NCI-H2196 (cell line): ENCODE results near the gene FAXDC2.
"Not testable (repeated sequence)": the region's sequence is repeated elsewhere in the genome, so short reads cannot be mapped to it uniquely, and the experiment has no call there.

Source experiments
- DNase-seq: peaks from one replicate; lab custom pipeline; 2025; ENCODE audit not compliant: unreplicated experiment; lab: John Stamatoyannopoulos, UW

The FAXDC2 gene

DNA sequence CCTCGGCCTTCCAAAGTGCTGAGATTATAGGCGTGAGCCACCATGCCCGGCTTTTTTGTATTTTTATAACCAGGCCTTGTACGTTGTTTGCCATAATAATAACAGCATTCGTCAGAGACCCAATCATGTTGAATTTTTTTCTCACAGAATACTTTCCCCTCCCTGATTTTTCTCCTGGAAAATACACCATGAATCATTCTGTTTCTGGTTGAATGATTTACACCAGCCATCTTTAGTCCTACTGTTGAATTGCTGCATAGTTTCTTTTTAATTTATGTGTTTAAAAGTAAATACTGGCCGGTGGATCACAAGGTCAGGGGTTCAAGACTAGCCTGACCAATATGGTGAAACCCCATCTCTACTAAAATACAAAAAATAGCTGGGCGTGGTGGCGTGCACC is 11.5 kb upstream of the FAXDC2 start:
- no peak for DNase-seq

DNA sequence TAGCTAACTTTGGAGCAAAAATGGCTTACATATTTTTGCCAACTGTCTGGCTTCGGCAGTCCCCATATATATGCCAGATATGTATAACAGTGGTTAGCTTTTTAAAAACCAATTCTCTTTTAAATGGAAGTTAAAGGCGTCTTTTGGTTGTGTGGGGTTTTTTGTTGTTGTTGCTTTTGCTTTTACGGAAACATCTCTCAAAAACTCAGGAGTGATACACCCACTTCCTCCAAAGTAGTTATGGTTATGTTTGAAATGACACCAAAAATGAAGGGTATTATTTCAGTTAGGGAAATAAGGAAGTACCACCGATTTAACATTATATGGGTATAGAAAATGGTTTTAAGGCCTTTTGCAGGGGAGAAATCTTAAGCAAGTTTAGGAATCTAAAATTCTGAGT is 10.4 kb upstream of the FAXDC2 start:
- no peak for DNase-seq

DNA sequence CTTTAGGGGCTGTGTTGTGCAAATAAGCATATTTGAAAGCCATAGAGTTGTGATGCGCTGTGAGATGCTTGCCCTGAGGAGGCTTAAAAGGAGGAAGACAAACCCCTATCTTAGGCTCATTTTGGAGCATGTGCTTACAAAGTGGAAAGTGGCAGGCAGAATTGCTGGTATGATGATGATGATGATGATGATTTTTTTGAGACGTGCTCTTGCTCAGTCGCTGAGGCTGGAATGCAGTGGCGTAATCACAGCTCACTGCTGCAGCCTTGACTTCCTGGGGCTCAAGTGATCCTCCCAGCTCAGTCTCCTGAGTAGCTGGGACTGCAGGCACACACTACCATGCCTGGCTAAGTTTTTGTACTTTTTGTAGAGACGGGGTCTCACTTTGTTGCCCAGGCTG is 9.7 kb upstream of the FAXDC2 start:
- no peak for DNase-seq

DNA sequence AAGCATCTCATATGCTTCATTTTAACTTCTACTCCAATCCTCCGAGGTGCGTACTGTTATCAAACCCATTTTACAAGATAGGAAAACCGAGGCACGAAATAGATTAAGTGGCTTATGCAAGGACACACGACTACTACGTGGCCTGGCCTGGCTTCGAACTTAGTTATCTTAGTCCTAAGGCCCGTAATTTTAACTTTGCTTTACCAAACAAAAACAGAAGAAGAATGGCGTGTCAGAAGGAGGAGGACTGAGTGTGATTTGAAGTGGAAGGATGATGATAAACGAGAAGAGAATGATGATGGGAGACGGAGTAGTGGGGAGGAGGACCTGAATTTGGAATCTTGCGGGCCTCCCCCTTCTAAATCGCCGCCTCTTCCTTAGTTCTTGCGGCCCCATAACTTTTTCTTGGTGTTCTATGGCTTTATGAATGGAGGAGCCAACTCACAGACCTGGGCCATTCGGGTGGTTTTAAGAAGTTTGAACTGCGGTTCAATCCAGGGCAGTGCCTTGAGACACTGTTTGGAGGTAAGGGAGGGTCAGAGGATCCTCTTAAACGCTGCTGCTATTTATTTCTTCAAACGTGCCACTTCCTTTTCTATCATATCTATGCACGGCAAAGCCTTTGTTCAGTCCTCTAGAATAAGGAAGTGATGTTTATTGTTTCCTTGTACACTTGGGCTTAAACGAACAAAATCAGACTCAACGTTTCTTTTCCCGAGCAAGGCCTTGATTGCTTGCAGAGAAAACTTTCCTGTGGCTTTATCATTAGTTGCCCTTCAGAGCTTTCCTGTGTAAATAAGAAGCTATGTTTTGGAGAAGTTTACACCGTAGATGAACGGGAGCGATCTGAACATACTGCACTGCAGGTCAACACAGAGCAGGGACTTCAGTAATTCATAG is 8.8 kb upstream of the FAXDC2 start:
- DNase-seq: no peak

DNA sequence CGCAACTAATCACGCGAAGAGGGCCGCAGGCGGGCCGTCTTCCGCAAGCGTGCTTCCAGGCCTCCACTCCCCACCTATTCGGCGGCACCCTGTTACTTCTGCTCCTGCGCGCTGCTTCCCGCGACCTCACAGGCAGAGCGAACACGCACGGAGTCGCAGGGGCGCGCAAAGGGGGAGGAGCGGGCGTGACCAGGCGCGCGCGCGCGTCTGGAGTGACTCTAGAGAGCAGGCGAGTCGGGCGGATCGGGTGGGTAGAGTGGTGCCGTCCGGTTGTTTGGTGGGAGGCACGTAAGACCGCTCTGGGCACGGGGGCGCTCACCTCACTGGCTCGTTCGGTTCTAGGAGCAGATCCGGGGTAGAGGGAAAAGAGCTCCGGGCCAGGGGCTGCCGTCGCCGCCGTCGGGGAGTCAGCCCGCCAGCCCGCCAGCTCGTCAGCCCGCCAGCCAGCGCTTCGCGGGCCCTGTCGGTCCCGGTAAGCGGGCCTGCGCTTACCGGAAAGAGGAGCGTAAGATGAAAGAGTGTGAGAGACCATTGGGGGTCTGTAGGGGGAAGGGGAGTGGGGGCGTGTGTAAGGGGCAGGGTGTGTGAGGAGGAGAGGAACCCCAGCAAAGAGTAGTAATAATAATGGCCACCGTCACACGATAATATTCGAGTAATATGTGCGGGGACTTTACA is 8.0 kb upstream of the FAXDC2 start, which contains the start of gene CNOT8:
Gene CNOT8 (plus strand): TSS at position 331 of the 675 bp plus-strand sequence. CDS start 4,652 bp downstream, outside the sequence.
- peak; percentile 96 for DNase-seq

DNA sequence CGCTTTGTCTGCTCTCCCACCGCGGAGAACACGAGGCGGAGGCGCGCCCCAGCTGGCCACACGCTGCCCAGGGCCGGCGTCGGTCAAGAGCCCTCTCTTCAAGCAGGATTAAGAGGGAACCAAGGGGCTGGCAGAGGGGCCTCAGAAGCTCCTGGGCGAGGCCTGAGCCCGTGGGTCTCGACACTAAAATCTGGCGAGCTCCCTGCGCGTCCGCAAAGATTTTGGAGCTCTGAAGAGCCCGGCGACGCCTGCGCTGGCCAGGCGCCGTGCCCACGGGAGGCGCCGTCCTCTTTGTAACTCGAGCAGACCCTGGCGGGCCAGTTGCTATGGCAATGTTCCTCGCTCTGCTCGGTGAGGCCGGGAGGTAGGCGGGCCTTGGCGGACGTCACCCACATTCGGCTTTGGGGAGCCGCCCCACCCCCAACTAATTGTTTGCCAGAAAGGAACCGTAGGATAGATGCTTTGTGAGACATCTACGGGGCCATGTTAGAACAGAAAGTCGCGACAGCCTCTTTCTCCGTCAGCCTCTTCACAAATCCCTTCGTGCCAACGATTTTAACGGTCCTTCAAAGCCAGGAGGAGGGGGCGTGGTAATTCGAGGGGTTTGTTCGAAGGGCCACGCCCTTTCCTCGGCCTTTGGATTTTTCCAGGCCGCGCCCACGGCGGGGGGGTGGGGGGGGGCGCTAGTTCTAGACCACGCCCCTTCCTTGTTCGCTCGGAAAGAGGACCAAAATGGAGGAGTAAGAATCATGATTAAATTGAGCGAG is 7.3 kb upstream of the FAXDC2 start:
- peak; percentile 96 for DNase-seq

DNA sequence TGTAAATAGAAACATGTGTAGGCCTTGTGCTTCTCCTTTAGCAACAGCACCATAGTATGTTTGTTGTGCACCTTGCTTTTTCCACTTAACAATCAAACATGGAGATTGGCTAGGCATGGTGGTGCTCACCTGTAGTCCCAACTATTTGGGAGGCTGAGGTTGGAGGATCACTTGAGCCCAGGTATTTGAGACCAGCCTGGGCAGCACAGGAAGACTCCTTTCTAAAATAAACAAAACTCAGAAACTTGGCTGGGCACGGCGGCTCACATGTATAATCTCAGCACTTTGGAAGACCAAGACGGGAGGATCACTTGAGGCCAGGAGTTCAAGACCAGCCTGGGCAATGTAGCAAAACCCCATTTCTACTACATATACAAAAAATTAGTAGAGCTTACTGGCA is 948 bp upstream of the FAXDC2 start:
- DNase-seq: no peak

DNA sequence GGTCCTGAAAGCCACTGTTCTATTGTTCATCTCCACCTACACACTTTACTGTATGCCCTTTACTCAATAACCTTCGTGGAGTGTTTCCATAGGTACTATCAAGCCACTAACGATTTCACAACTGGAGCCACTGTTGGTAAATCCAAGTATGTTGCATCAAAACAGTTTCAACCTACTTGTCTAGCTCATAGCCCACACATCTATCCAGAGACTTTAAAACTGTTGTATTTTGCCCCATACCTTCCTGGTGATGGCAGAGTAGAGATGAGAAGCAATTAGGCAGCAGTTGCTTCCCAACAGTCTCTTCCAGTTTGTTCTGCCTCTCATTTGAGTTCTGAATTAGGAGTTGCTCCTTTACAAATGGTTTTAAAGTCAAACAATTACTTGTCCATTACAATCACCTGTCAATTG is 607 bp downstream of the FAXDC2 start:
- no peak for DNase-seq

DNA sequence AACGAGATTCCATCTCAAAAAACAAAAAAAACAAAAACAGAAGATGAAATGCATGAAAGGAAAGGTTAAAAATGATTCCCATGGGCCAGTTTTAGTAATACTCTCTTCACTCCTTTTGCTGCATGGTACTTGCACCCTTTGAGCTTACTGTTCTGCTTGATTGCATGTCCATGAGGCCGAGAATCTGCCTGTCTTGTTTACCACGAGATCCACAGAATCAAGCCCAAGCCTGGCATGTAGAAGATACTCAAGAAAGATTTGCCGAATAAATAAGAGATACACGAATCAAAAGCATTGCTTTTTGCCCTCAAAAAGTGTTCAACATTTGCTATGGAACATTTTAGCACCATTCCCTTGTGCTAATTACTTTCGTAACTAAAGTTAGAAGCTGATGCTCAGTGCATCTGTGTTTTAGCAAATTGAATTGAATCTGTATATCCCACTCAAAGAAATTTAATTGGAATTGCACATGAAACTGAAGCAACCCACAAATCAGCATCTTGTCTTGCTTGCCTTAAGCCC is 1.1 kb downstream of the FAXDC2 start:
- no peak for DNase-seq

DNA sequence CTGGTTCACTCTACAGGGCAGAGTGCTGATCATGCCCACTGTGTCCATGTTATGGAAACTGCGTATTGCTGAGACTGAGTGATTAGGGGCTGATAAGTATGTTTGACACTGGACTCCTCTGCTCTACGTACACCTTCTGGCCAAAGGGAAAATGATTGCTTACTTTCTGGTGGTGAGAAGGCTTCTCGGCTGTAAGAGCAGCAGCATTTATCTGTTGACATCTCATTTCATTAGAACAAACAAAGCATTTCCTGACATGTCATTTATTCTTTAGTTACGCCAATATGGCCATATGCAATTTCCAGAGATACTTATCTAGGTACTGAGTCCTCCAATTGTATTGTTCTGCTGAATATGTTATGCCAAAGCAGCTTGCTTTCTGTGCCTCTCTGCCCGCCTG is 5.6 kb downstream of the FAXDC2 start:
- peak; percentile 16 for DNase-seq

DNA sequence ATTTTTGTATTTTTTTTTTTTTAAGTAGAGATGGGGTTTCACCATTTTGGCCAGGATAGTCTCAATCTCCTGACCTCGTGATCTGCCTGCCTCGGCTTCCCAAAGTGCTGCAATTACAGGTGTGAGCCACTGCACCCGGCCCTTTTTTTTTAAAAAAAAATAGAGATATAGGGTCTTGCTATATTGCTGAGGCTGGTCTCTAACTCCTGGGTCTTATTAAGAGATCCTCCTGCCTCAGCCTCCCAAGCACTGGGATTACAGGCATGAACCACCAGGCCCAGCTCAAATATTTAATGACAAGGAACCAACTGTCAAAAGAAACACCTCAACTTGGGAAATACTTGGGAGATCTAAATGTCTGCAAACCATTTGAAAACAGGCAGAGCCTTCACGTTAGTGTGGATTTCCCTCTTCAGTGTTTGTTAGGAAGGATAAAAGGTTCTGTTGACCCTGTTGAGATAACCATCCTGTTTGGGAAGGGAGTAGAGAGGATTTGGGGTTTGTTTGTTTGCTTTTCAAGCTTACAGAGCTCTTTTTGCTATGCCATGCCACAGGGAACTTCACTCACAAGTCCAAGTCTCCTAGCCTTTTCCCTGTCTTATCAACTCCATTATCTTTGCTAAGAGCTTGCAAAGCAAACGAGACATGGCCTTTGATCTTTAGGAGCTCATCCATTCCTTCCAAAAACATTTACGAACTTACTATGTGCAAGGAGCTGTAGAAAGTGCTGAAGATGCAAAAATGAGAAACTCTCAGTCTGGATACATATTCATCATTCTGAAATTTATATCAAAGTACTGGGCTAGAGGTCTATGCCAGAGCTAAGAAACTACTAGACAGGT is 7.5 kb downstream of the FAXDC2 start:
- no peak for DNase-seq

DNA sequence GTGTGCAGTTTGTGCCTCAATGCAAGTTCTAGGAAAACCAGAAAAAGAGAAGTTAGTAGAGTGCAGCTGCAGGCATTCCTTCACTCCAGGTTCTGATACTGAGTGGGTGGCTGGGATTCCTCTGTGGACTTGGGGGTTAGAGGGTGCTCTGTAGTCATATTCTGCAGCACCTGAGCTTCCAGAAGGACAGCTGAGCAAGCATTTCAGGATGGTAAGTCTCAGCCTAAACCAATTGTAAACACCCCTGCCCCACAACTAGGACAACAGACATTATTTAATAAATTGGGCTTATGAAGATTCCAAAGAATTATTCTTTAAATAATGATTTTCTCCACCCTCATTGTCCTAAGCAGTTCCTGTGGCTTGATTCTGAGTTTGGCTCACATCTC is 9.1 kb downstream of the FAXDC2 start:
- no peak for DNase-seq

DNA sequence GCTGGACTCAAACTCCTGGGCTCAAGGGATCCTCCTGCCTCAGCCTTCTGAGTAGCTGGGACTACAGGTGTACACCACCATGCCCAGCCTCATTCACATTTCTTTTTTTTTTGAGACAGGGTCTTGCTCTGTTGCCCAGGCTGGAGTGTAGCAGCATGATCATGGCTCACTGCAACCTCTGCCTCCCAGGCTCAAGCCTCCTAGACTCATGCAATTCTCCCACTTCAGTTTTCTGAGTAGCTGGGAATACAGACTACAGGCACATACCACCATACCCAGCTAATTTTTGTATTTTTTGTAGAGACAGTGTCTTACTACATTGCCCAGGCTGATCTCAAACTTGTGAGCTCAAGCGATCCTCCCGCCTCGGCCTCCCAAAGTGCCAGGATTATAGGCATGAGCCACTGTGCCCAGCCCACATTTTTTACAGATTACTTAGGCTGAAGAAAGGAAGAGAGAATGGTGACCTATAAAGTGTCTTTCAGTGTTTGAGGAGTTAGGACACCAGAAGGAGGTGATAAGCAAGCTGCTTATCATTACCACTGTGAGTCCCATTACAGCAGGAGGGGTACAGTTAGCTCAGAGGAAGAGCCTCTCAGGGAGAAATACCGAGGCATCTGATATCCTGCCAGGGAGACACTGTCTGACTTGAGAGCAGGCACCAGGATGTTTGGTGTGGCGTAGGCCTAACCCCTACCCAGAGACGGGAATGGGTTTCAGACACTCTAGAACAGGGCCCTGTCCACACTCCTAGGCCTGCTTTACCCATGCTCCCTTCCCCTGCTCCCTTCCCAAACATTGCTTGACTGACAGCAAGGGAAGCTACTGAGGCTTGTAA is 9.7 kb downstream of the FAXDC2 start:
- DNase-seq: no peak

DNA sequence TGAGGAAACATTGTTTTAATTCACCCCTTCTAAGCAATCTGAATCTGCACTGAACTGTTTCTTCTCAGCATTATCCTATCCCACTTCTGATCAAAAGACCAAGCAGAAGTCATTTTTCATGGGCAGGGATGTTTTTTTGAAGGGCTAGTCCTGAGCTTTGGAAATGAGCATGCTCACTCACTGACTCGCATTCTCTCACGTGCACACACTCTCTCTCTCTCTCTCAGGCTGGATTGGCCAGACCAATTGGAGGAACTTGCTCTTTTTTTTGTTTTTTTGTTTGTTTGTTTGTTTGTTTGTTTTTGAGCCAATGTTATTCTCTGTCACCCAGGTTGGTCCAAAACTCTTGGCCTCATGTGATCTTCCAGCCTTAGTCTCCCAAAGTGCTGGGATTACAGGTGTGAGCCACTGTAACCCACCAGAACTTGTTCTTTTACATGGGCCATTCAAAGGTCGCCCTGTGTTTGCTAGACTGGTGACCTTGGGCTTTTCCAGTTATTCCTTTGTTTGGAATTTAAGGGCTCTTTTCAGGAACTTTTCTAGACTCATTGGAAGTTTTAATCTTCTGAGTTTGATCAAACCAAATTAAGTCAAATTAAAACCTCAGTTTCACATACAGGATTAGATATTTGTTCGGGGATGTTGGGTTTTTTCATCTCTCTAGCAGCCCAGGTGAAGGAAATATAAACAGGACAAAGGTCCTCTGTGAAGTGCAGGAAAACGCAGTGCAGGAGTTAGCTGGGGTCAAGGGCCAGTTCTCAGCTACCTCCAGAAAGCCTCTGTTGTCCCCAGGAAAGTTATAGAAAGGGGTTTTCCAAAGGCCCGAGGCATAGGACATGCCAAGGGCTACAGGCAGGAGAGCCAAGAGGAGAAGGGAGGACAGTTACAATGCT is 13.1 kb downstream of the FAXDC2 start:
- DNase-seq: no peak

DNA sequence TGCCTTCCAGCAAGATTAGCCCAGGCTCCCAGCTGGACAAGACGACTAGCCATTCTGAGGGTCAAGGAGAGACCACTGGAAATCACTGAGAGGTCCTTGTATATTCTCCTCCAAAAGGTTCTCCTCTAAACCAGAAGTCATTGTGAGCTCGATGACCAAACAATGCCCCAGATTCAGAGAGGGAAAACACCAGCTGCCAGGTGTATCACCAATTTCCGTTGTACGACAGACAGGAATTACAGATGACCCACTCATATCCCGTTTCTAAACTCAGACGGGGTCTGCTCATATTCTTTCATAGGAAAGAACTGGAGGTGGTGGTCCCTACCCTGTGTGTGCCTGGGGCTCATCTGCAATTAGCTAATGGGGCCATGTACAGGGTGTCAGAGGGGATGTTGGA is 14.2 kb downstream of the FAXDC2 start:
- DNase-seq: no peak

DNA sequence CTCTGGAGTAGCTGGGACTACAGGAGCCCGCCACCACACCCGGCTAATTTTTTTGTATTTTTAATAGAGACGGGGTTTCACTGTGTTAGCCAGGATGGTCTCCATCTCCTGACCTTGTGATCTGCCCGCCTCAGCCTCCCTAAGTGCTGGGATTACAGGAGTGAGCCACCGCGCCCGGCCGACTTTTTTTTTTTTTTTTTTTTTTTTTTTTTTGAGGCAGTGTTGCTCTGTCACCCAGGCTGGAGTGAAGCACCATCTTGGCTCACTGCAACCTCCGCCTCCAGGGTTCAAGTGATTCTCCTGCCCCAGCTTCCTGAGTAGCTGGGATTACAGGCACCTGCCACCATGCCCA is 14.7 kb downstream of the FAXDC2 start:
- not testable (repeated sequence) for DNase-seq

DNA sequence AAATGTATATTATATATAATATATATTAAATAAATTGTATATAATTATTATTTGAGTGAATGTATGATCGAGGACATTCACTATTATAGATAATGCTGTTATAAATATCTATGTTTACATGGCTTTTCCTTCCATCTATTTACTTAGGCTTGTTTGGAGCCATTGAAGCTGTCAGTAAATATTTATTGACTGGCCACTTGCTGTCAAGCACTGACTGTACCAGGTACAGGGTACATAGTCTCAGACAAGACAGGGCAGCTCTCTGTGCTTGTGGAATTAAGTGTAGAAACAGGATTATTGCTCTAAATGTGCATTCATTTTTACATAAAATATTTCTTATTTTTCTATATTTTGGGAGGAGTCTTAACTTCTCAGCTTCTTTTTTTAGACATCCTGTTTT is 16.4 kb downstream of the FAXDC2 start:
- no peak for DNase-seq

DNA sequence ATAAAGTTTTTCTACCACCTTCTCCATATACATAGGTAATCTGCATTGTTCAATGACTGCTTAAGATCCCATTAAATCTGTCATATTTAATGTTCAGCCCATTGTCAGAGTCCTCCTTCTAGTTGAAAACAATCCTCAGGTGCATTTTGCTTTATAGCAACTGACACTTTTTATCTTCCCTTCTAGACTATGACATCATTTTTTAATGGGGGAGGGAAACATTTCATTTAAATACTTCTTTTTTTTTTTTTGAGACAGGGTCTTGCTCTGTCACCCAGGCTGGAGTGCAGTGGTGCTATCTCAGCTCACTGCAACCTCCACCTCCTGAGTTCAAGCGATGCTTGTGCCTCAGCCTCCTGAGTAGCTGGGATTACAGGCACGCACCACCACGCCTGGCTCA is 17.6 kb downstream of the FAXDC2 start:
- not testable (repeated sequence) for DNase-seq

DNA sequence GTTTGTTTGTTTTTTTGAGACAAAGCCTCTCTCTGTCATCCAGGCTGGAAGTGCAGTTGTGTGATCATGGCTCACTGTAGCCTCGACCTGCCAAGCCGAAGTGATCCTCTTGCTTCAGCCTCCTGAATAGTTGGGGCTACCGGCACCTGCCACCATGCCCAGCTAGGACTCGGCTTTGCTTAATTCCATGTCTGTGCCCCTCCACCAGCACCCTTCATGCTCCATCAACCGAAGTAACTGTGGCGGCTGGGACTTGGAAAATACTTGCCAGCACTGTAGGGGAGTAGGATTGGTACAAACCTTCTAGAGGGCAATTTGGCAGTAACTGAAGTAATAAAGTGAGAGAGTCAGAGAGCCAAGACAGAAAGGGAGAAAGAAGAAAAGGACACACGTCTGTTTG is 19.0 kb downstream of the FAXDC2 start:
- DNase-seq: no peak
